ENCODE measurements around the gene ZNF101.

Gene ZNF101

GRCh38 chr19:19628501-19629134 lies 40.0 kb upstream of the ZNF101 start:
- no peaks in the 10 kb centered on the region for H3K79me2 ChIP-seq (ENCODE audit: low read length)
- 0 out of 2 replicates have a peak, but pooled peaks cover 5% of the 10 kb centered on the region for H3K4me1 ChIP-seq (ENCODE audit: low read length)
- no peaks in the 10 kb centered on the region for H4K20me1 ChIP-seq (ENCODE audit: insufficient read depth, low read length)
- H3K36me3 ChIP-seq (replicated peaks; ENCODE audit: low read depth, low read length), result peaks cover 40% of the 10 kb centered on the region
- no peak overlapping the region for H3K27ac ChIP-seq (ENCODE audit: low read length)
- peak overlapping the region; percentile 77 for H3K4me3 ChIP-seq (ENCODE audit: low read length)
- H3K9ac ChIP-seq (ENCODE audit: low read length), result peak overlapping the region; percentile 14; the same call in 1 of the 2 replicates
- peak overlapping the region; percentile 55 for H3K4me2 ChIP-seq (ENCODE audit: low read length)
- H3K27me3 ChIP-seq (ENCODE audit: low read depth, low read length), result no peaks in the 10 kb centered on the region
- no peak overlapping the region for H2AFZ ChIP-seq (ENCODE audit: low read depth, low read length)
- no peaks in the 10 kb centered on the region for H3K9me3 ChIP-seq (ENCODE audit: insufficient read depth, low read length)
- no peak for TF ChIP-seq EZH2phosphoT487 (IDR thresholded peaks at IDR 0.05; ENCODE audit: low read depth)
- TF ChIP-seq, protein P1, sequence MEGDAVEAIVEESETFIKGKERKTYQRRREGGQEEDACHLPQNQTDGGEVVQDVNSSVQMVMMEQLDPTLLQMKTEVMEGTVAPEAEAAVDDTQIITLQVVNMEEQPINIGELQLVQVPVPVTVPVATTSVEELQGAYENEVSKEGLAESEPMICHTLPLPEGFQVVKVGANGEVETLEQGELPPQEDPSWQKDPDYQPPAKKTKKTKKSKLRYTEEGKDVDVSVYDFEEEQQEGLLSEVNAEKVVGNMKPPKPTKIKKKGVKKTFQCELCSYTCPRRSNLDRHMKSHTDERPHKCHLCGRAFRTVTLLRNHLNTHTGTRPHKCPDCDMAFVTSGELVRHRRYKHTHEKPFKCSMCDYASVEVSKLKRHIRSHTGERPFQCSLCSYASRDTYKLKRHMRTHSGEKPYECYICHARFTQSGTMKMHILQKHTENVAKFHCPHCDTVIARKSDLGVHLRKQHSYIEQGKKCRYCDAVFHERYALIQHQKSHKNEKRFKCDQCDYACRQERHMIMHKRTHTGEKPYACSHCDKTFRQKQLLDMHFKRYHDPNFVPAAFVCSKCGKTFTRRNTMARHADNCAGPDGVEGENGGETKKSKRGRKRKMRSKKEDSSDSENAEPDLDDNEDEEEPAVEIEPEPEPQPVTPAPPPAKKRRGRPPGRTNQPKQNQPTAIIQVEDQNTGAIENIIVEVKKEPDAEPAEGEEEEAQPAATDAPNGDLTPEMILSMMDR (IDR thresholded peaks at IDR 0.05; ENCODE audit: low read depth, low read length), result no peak

DNA sequence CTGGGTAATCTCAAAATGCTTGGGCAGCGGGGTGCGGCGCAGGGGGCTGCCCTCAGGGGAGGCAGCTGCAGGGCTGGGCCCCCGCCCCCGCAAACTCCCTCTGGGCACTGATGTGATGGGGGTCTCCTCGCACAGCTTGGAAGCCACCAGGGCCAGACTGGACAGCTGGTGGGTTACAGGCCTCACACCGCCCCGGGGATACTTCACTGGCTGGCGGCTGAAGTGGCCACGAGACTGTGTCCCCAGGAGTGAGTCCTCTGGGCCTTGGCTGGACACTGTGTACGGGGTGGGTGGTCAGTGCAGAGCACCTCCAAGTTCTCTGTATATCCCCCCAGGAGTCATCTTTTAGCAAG lies 38.6 kb upstream of the ZNF101 start:
- TF ChIP-seq EZH2phosphoT487 (IDR thresholded peaks at IDR 0.05; ENCODE audit: low read depth), result no peak
- TF ChIP-seq, protein P1 (IDR thresholded peaks at IDR 0.05; ENCODE audit: low read depth, low read length), result no peak
- 0 out of 2 replicates have a peak, but pooled peaks cover 5% of the 10 kb centered on the region for H3K4me1 ChIP-seq (ENCODE audit: low read length)
- no peaks in the 10 kb centered on the region for H3K79me2 ChIP-seq (ENCODE audit: low read length)
- H3K27ac ChIP-seq (ENCODE audit: low read length), result no peak overlapping the region
- H3K9me3 ChIP-seq (ENCODE audit: insufficient read depth, low read length), result no peaks in the 10 kb centered on the region
- 0 out of 2 replicates have a peak, but pooled peaks cover 6% of the 10 kb centered on the region for H4K20me1 ChIP-seq (ENCODE audit: insufficient read depth, low read length)
- H3K4me3 ChIP-seq (ENCODE audit: low read length), result no peak overlapping the region
- no peak overlapping the region for H3K4me2 ChIP-seq (ENCODE audit: low read length)
- no peaks in the 10 kb centered on the region for H3K27me3 ChIP-seq (ENCODE audit: low read depth, low read length)
- H3K9ac ChIP-seq (ENCODE audit: low read length), result no peak overlapping the region
- no peak overlapping the region for H2AFZ ChIP-seq (ENCODE audit: low read depth, low read length)
- peaks cover 50% of the 10 kb centered on the region for H3K36me3 ChIP-seq (replicated peaks; ENCODE audit: low read depth, low read length)

DNA sequence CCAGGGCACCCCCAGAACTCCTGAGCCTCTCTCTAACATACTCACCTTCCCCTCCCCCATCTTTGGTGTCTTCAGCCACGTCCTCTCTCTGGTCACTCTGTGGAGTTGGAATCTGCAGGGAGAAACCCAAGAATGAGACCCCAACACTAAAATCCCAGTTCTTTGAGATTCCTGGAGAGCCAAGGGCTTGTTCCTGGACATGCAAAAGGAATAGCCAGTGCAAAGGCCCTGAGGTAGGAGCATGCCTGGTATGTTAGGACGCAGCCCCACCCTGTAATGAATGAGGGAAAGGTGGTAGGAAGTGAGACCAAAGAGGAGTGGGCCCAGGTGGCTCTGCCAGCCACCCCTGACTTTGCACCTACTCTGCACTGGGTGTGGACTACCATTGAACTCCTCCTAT lies 38.2 kb upstream of the ZNF101 start:
- peaks cover 54% of the 10 kb centered on the region for H3K36me3 ChIP-seq (replicated peaks; ENCODE audit: low read depth, low read length)
- no peak overlapping the region for H3K27ac ChIP-seq (ENCODE audit: low read length)
- no peak overlapping the region for H3K9ac ChIP-seq (ENCODE audit: low read length)
- 0 out of 2 replicates have a peak, but pooled peaks cover 6% of the 10 kb centered on the region for H4K20me1 ChIP-seq (ENCODE audit: insufficient read depth, low read length)
- TF ChIP-seq, protein P1 (IDR thresholded peaks at IDR 0.05; ENCODE audit: low read depth, low read length), result no peak
- TF ChIP-seq EZH2phosphoT487 (IDR thresholded peaks at IDR 0.05; ENCODE audit: low read depth), result no peak
- no peaks in the 10 kb centered on the region for H3K9me3 ChIP-seq (ENCODE audit: insufficient read depth, low read length)
- 0 out of 2 replicates have a peak, but pooled peaks cover 5% of the 10 kb centered on the region for H3K4me1 ChIP-seq (ENCODE audit: low read length)
- no peak overlapping the region for H2AFZ ChIP-seq (ENCODE audit: low read depth, low read length)
- H3K4me2 ChIP-seq (ENCODE audit: low read length), result no peak overlapping the region
- H3K4me3 ChIP-seq (ENCODE audit: low read length), result no peak overlapping the region
- no peaks in the 10 kb centered on the region for H3K27me3 ChIP-seq (ENCODE audit: low read depth, low read length)
- no peaks in the 10 kb centered on the region for H3K79me2 ChIP-seq (ENCODE audit: low read length)

- Histone ChIP-seq H3K4me2 (ENCODE audit: low read length) (no peak overlapping the region), H3K4me3 (ENCODE audit: low read length) (no peak overlapping the region), H2AFZ (ENCODE audit: low read depth, low read length) (no peak overlapping the region), H3K9me3 (ENCODE audit: insufficient read depth, low read length) (no peaks in the 10 kb centered on the region), H3K36me3 (replicated peaks; ENCODE audit: low read depth, low read length) (peaks cover 57% of the 10 kb centered on the region), H3K9ac (ENCODE audit: low read length) (no peak overlapping the region), H3K79me2 (ENCODE audit: low read length) (no peaks in the 10 kb centered on the region), H3K27me3 (ENCODE audit: low read depth, low read length) (no peaks in the 10 kb centered on the region), H3K4me1 (ENCODE audit: low read length) (0 out of 2 replicates have a peak, but pooled peaks cover 5% of the 10 kb centered on the region), H4K20me1 (ENCODE audit: insufficient read depth, low read length) (0 out of 2 replicates have a peak, but pooled peaks cover 6% of the 10 kb centered on the region), H3K27ac (ENCODE audit: low read length) (no peak overlapping the region)
- no peak for TF ChIP-seq EZH2phosphoT487 (IDR thresholded peaks at IDR 0.05; ENCODE audit: low read depth)
- TF ChIP-seq, protein P1 (IDR thresholded peaks at IDR 0.05; ENCODE audit: low read depth, low read length), result no peak
These were observed 37.3 kb upstream of the ZNF101 start for GRCh38 chr19:19631346-19631745.

Measured in OCI-LY3 (cell line).